Parathyroid adenoma (tissue), 2 donors: ENCODE results near the gene UQCC3.

ENCODE experiments used
- H2AFZ ChIP-seq: fragments of 300-600 bp; sonication (generic); one replicate; pipeline ENCODE4 v1.7.0; 2017; ENCODE audit warnings: antibody characterized with exemption, mild to moderate bottlenecking
- H3K27ac ChIP-seq: fragments of 300-600 bp; sonication (generic); one replicate; pipeline ENCODE4 v1.7.0; 2017
- H3K27me3 ChIP-seq: fragments of 300-600 bp; sonication (generic); one replicate; pipeline ENCODE4 v1.7.0; 2017; ENCODE audit warnings: low read length; ENCODE audit not compliant: control insufficient read depth, insufficient read depth
- H3K36me3 ChIP-seq: fragments of 300-600 bp; sonication (generic); one replicate; pipeline ENCODE4 v1.7.0; 2017; ENCODE audit warnings: low read length; ENCODE audit not compliant: control insufficient read depth, insufficient read depth
- H3K4me1 ChIP-seq: fragments of 300-600 bp; sonication (generic); one replicate; pipeline ENCODE4 v1.7.0; 2017; ENCODE audit warnings: control low read depth
- H3K4me2 ChIP-seq: fragments of 300-600 bp; sonication (generic); one replicate; pipeline ENCODE4 v1.7.0; 2017; ENCODE audit warnings: low read length
- H3K4me3 ChIP-seq: fragments of 300-600 bp; sonication (generic); one replicate; pipeline ENCODE4 v1.7.0; 2017; ENCODE audit warnings: low read depth, low read length
- H3K79me2 ChIP-seq: fragments of 300-600 bp; sonication (generic); one replicate; pipeline ENCODE4 v1.7.0; 2017; ENCODE audit warnings: control low read depth
- H3K9ac ChIP-seq: fragments of 300-600 bp; sonication (generic); one replicate; pipeline ENCODE4 v1.7.0; 2017; ENCODE audit warnings: mild to moderate bottlenecking
- H3K9me3 ChIP-seq: fragments of 300-600 bp; sonication (generic); one replicate; pipeline ENCODE4 v1.7.0; 2017; ENCODE audit warnings: low read length; ENCODE audit not compliant: control insufficient read depth
- TF ChIP-seq, protein P1 (sequence below): fragments of 300-600 bp; sonication (generic); IDR thresholded peaks from one replicate; pipeline ENCODE4 v1.7.0; 2017; ENCODE audit warnings: antibody characterized with exemption, mild to moderate bottlenecking
- donor health status: primary hyperparathyroidism.

UQCC3 gene

GRCh38 chr11:62665075-62665598 lies 6.3 kb upstream of the UQCC3 start, which contains the start of the genes C11orf98 and CSKMT:
TSS of gene C11orf98 (minus strand) at chr11:62665210. CDS start at chr11:62665169, 41 bp downstream.
TSS of gene CSKMT (plus strand) at chr11:62665312. CDS start at chr11:62665880, 568 bp downstream.
- H3K79me2 ChIP-seq: no peaks in the 10 kb centered on the region
- peak within 1 kb of the TSS; percentile 86 for H3K4me2 ChIP-seq
- TF ChIP-seq, protein P1, sequence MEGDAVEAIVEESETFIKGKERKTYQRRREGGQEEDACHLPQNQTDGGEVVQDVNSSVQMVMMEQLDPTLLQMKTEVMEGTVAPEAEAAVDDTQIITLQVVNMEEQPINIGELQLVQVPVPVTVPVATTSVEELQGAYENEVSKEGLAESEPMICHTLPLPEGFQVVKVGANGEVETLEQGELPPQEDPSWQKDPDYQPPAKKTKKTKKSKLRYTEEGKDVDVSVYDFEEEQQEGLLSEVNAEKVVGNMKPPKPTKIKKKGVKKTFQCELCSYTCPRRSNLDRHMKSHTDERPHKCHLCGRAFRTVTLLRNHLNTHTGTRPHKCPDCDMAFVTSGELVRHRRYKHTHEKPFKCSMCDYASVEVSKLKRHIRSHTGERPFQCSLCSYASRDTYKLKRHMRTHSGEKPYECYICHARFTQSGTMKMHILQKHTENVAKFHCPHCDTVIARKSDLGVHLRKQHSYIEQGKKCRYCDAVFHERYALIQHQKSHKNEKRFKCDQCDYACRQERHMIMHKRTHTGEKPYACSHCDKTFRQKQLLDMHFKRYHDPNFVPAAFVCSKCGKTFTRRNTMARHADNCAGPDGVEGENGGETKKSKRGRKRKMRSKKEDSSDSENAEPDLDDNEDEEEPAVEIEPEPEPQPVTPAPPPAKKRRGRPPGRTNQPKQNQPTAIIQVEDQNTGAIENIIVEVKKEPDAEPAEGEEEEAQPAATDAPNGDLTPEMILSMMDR: no peak
- H3K27ac ChIP-seq: peak within 1 kb of the TSS; percentile 70
- no peaks in the 10 kb centered on the region for H3K9me3 ChIP-seq
- no peaks in the 10 kb centered on the region for H3K4me1 ChIP-seq
- H3K36me3 ChIP-seq: no peaks in the 10 kb centered on the region
- peak within 1 kb of the TSS; percentile 75 for H2AFZ ChIP-seq
- H3K4me3 ChIP-seq: peak within 1 kb of the TSS; percentile 75
- no peak within 1 kb of the TSS for H3K9ac ChIP-seq
- H3K27me3 ChIP-seq: no peaks in the 10 kb centered on the region

- H3K4me1 ChIP-seq: no peaks in the 10 kb centered on the region
- no peaks in the 10 kb centered on the region for H3K27me3 ChIP-seq
- TF ChIP-seq, protein P1: no peak
- H3K27ac ChIP-seq: peak overlapping the region; percentile 70
- H3K79me2 ChIP-seq: no peaks in the 10 kb centered on the region
- H3K36me3 ChIP-seq: no peaks in the 10 kb centered on the region
- H3K4me3 ChIP-seq: peak overlapping the region; percentile 75
- no peaks in the 10 kb centered on the region for H3K9me3 ChIP-seq
- H3K4me2 ChIP-seq: peak overlapping the region; percentile 86
- peak overlapping the region; percentile 75 for H2AFZ ChIP-seq
- H3K9ac ChIP-seq: no peak overlapping the region
Observed at GRCh38 chr11:62665599-62666258, 5.7 kb upstream of the UQCC3 start.

DNA sequence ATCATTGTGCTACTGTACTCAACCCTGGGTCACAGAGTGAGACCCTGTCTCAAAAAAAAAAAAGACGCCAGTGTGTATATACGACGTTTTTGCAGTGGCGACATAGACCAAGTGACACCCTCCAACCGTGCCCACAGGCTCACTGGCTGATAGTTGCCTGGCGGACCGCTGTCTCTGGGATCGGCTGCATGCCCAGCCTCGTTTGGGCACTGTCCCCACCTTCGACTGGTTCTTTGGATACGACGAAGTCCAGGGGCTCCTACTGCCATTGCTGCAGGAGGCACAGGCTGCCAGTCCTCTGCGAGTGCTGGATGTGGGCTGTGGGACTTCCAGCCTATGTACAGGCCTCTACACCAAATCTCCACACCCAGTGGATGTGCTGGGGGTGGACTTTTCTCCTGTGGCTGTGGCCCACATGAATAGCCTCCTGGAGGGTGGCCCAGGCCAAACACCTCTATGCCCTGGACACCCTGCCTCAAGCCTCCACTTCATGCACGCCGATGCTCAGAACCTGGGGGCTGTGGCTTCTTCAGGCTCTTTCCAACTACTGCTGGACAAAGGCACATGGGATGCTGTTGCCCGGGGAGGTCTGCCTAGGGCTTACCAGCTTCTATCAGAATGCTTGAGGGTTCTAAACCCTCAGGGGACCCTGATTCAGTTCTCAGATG lies 5.1 kb upstream of the UQCC3 start:
- TF ChIP-seq, protein P1: no peak
- no peak overlapping the region for H3K9ac ChIP-seq

DNA sequence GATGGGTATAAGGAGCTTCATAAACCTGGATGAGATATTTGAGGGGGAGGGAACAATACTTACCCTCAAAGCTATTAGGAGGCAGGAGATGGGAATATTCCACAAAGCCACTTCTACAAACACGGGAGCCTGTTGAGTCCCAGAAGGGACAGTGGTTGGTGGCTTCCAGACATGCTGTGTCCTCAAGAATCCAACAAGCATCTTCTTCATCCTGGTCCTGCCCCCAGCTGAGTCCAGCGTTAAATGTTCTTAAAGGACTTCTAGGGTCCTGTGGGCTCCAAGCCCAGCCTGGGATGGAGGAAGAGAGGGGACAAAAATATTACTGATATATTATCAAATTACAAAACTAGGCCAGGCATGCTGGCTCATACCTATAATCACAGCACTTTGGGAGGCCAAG lies 4.0 kb upstream of the UQCC3 start:
- Histone ChIP-seq H3K9me3 (no peaks in the 10 kb centered on the region), H3K79me2 (no peaks in the 10 kb centered on the region), H3K4me3 (no peak overlapping the region), H3K27me3 (no peaks in the 10 kb centered on the region), H3K27ac (no peak overlapping the region), H3K4me1 (peaks cover 2% of the 10 kb centered on the region), H3K36me3 (no peaks in the 10 kb centered on the region), H3K9ac (no peak overlapping the region), H3K4me2 (no peak overlapping the region), H2AFZ (no peak overlapping the region)
- TF ChIP-seq, protein P1: no peak

More for the DNA sequence above, 5.1 kb upstream of the UQCC3 start:
- Histone ChIP-seq H3K4me2 (peak overlapping the region; percentile 86), H3K79me2 (no peaks in the 10 kb centered on the region), H2AFZ (no peak overlapping the region), H3K9me3 (no peaks in the 10 kb centered on the region), H3K27me3 (no peaks in the 10 kb centered on the region), H3K27ac (no peak overlapping the region), H3K4me3 (peak overlapping the region; percentile 75), H3K4me1 (peaks cover 2% of the 10 kb centered on the region), H3K36me3 (no peaks in the 10 kb centered on the region)
